ENCODE data around the gene IZUMO2.

- TF ChIP-seq, protein P1, sequence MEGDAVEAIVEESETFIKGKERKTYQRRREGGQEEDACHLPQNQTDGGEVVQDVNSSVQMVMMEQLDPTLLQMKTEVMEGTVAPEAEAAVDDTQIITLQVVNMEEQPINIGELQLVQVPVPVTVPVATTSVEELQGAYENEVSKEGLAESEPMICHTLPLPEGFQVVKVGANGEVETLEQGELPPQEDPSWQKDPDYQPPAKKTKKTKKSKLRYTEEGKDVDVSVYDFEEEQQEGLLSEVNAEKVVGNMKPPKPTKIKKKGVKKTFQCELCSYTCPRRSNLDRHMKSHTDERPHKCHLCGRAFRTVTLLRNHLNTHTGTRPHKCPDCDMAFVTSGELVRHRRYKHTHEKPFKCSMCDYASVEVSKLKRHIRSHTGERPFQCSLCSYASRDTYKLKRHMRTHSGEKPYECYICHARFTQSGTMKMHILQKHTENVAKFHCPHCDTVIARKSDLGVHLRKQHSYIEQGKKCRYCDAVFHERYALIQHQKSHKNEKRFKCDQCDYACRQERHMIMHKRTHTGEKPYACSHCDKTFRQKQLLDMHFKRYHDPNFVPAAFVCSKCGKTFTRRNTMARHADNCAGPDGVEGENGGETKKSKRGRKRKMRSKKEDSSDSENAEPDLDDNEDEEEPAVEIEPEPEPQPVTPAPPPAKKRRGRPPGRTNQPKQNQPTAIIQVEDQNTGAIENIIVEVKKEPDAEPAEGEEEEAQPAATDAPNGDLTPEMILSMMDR (IDR thresholded peaks at IDR 0.05): no peak
- TF ChIP-seq POLR2A (IDR thresholded peaks at IDR 0.05) (no peak), EP300 (IDR thresholded peaks at IDR 0.05) (no peak)
These were observed 44.6 kb upstream of the IZUMO2 start for GRCh38 chr19:50207730-50208129.

Data from ovary (tissue), 3 donors.